ENCODE results near the gene DNAJB6.

The DNAJB6 gene

GRCh38 chr7:157371296-157371695, 34.5 kb downstream of the DNAJB6 start:
- no peak for DNase-seq

GRCh38 chr7:157372300-157373232, 35.8 kb downstream of the DNAJB6 start:
- DNase-seq = no peak

- DNase-seq = no peak
Observed at GRCh38 chr7:157373493-157373892, 36.7 kb downstream of the DNAJB6 start.

GRCh38 chr7:157375410-157375809, 38.6 kb downstream of the DNAJB6 start:
- no peak for DNase-seq

- DNase-seq = no peak
Observed at GRCh38 chr7:157377436-157378124, 40.8 kb downstream of the DNAJB6 start.

GRCh38 chr7:157378390-157378789, 41.6 kb downstream of the DNAJB6 start:
- DNase-seq = no peak

GRCh38 chr7:157379493-157379892, 42.7 kb downstream of the DNAJB6 start:
- no peak for DNase-seq

- DNase-seq = no peak
Observed at GRCh38 chr7:157380416-157380815, 43.6 kb downstream of the DNAJB6 start.

GRCh38 chr7:157383868-157384267, 47.1 kb downstream of the DNAJB6 start:
- DNase-seq = no peak

- no peak for DNase-seq
Observed at GRCh38 chr7:157384301-157384700, 47.5 kb downstream of the DNAJB6 start.

- peak; percentile 18 to 44 for DNase-seq
Observed at GRCh38 chr7:157386979-157387800, 50.4 kb downstream of the DNAJB6 start.

GRCh38 chr7:157388301-157388700, 51.5 kb downstream of the DNAJB6 start:
- DNase-seq = no peak

GRCh38 chr7:157389951-157390730, 53.3 kb downstream of the DNAJB6 start:
- no peak for DNase-seq

- DNase-seq = no peak
Observed at GRCh38 chr7:157391036-157391710, 54.4 kb downstream of the DNAJB6 start.

GRCh38 chr7:157392256-157393037, 55.6 kb downstream of the DNAJB6 start:
- DNase-seq = no peak

- no peak for DNase-seq
Observed at GRCh38 chr7:157394246-157395191, 57.7 kb downstream of the DNAJB6 start.

- no peak for DNase-seq
Observed at GRCh38 chr7:157395206-157395605, 58.4 kb downstream of the DNAJB6 start.

- no peak for DNase-seq
Observed at GRCh38 chr7:157396316-157397035, 59.7 kb downstream of the DNAJB6 start.

All from NCI-H1930 (cell line).